Measurements from ENCODE around the gene PPFIBP1. TPM values are rescaled to one million over a fixed set of nuclear protein-coding genes. Genes with fewer than 3 reads are reported as not detected.

The PPFIBP1 gene
- total and polyA plus RNA-seq, 2 of the 13 experiments (the other 11 are each of a cell fraction or from before 2014, with no cell fraction given) = 16.2 to 21.8 TPM

GRCh38 chr12:27711317-27711682 lies 187.3 kb downstream of the PPFIBP1 start:
- FAIRE-seq (no peak), ATAC-seq (peak; percentile 44), DNase-seq (ENCODE audit: low spot score) (no peak)
- H3K79me2 ChIP-seq (ENCODE audit: insufficient read depth, low read length) = peaks cover 39% of the 10 kb centered on the region
- ChIA-PET CTCF (ENCODE audit: low intra/inter-chr PET ratio, low total read pairs) (no interaction called here), POLR2A (interaction anchor here (1.0 kb wide), 1 partner anchor 14 kb away, joined by 4 read pairs; no protein-coding TSS in a partner anchor)
- TF ChIP-seq POLR2AphosphoS5 (IDR thresholded peaks at IDR 0.05; ENCODE audit: low read depth, low read length) (0 out of 2 replicates have a peak, but pooled peaks have one; percentile 22), KLF13 (CRISPR knock-in tag; IDR thresholded peaks at IDR 0.05) (0 out of 2 replicates have a peak, but pooled peaks have one; percentile 15), ZNF609 (CRISPR knock-in tag; IDR thresholded peaks at IDR 0.05; ENCODE audit: borderline replicate concordance) (no peak), ZNF678 (CRISPR knock-in tag; IDR thresholded peaks at IDR 0.05) (0 out of 2 replicates have a peak, but pooled peaks have one; percentile 3), ZNF850 (CRISPR knock-in tag; conservative IDR thresholded peaks at IDR 0.05) (0 out of 2 replicates have a peak, but pooled peaks have one; percentile 21), ZNF605 (CRISPR knock-in tag; IDR thresholded peaks at IDR 0.05) (no peak), ZNF3 (CRISPR knock-in tag; IDR thresholded peaks at IDR 0.05) (no peak), SMAD1 (CRISPR knock-in tag; IDR thresholded peaks at IDR 0.05; ENCODE audit: borderline replicate concordance, low read depth) (0 out of 2 replicates have a peak, but pooled peaks have one; percentile 6), ZNF577 (CRISPR knock-in tag; IDR thresholded peaks at IDR 0.05; ENCODE audit: borderline replicate concordance, low read depth) (no peak), THYN1 (CRISPR knock-in tag; IDR thresholded peaks at IDR 0.05; ENCODE audit: borderline replicate concordance, low read depth) (no peak), RARA (CRISPR knock-in tag; IDR thresholded peaks at IDR 0.05) (no peak)
- TF ChIP-seq, protein P1, sequence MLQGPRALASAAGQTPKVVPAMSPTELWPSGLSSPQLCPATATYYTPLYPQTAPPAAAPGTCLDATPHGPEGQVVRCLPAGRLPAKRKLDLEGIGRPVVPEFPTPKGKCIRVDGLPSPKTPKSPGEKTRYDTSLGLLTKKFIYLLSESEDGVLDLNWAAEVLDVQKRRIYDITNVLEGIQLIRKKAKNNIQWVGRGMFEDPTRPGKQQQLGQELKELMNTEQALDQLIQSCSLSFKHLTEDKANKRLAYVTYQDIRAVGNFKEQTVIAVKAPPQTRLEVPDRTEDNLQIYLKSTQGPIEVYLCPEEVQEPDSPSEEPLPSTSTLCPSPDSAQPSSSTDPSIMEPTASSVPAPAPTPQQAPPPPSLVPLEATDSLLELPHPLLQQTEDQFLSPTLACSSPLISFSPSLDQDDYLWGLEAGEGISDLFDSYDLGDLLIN (CRISPR knock-in tag; IDR thresholded peaks at IDR 0.05; ENCODE audit: borderline replicate concordance) = no peak
- H3K4me3 ChIP-seq (replicated peaks in 1 of 3; ENCODE audit: insufficient read depth in 1 of 3, low read depth in 2 of 3, low read length in 3 of 3) = peak overlapping the region; percentile 72 to 94 (median 90)
- H3K4me1 ChIP-seq (ENCODE audit: insufficient read depth, low read length) = peaks cover 38% of the 10 kb centered on the region
- H3K27me3 ChIP-seq (ENCODE audit: control insufficient read depth in 1 of 2, insufficient read depth in 2 of 2, low read length in 2 of 2) = peaks cover 0 to 3% of the 10 kb centered on the region in 2 experiments; a peak in 1 of 5 replicates
- intact Hi-C loops (cut with micrococcal nuclease; ENCODE audit: unreplicated experiment) (loop anchor here (2.0 kb wide), 1 partner anchor 22 kb away; no protein-coding TSS in a partner anchor), in situ Hi-C loops (cut with HindIII; ENCODE audit: extremely low pct_ligation_motif_present, low pct_unique_long_range_greater_than_20kb) (no loop called here)
- no TSS peak for BruUV-seq (replicated peaks)
- H2AFZ ChIP-seq (ENCODE audit: low read length) = no peak overlapping the region
- WGBS (ENCODE audit: low lambda C conversion rate) = 1% methylated on average over 9 of the region's 11 CpGs
- H4K20me1 ChIP-seq (ENCODE audit: insufficient read depth, low read length) = peaks cover 11% of the 10 kb centered on the region
- peaks cover 0 to 22% of the 10 kb centered on the region in 2 experiments; a peak in 3 of 5 replicates for H3K36me3 ChIP-seq (replicated peaks in 1 of 2; ENCODE audit: control insufficient read depth in 1 of 2, insufficient read depth in 2 of 2, low read length in 2 of 2)
- H3K4me2 ChIP-seq (ENCODE audit: low read depth, low read length) = peak overlapping the region; percentile 73
- peak overlapping the region; percentile 82 for H3K27ac ChIP-seq (ENCODE audit: extremely low read length, insufficient read depth, low read length)
- peak overlapping the region; percentile 91 for H3K9ac ChIP-seq (ENCODE audit: insufficient read depth, low read depth, low read length)
- H3K9me3 ChIP-seq (ENCODE audit: low read length) = no peaks in the 10 kb centered on the region
